Measurements from ENCODE around the gene TMEM140. TPM values are rescaled to one million over a fixed set of nuclear protein-coding genes. Genes with fewer than 3 reads are reported as not detected.
"Not testable (repeated sequence)": the region's sequence is repeated elsewhere in the genome, so short reads cannot be mapped to it uniquely, and the experiment has no call there.

TMEM140 gene
- polyA plus RNA-seq, 1 donor (not counting 4 experiments of a cell fraction or from before 2014, with no cell fraction given): 0.17 TPM

DNA sequence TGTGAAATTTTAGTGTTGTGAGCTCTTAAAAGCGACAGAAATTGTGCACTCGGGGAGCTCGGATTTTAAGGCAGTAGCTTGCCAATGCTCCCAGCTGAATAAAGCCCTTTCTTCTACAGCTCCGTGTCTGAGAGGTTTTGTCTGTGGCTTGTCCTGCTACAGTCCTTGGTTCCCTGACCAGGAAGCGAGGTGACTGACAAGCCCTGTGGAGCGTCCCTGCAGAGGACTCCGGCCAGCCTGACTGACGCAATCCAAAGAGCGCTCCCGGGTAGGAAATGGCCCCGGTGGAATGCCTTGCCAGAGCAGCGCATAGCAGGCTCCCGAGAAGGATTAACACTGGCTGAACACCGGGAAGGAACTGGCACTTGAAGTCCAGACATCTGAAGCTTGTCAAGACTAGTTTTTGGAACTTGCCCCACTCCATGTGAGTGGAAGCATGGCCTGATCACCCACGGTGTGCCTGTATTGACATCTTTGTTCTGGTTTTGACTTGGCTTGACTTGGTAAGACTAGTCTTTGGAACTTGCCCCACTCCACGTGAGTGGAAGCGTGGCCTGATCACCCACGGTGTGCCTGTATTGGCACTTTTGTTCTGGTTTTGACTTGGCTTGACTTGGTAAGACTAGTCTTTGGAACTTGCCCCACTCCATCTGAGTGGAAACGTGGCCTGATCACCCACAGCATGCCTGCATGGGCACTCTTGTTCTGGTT is 23.9 kb downstream of the TMEM140 start:
- peaks cover 41% of the 10 kb centered on the region for H3K4me1 ChIP-seq (ENCODE audit: control insufficient read depth, extremely low read depth, insufficient read depth, low read length)
- not testable (repeated sequence) for H4K20me1 ChIP-seq (ENCODE audit: control insufficient read depth, extremely low read depth, insufficient read depth, low read length); FAIRE-seq; H3K9me3 ChIP-seq (ENCODE audit: control insufficient read depth, low read depth, low read length); DNase-seq (ENCODE audit: low read depth, low spot score); H3K27me3 ChIP-seq (ENCODE audit: control insufficient read depth, extremely low read depth, insufficient read depth, low read length); H3K9me1 ChIP-seq (ENCODE audit: control insufficient read depth, extremely low read depth, insufficient read depth, low read length)
- dilution Hi-C loops (cut with MboI; ENCODE audit: extremely low pct_ligation_motif_present, low sequenced_read_pairs): loop anchor here (25.0 kb wide), 1 partner anchor 184 kb away; the partner anchor contains the start of gene AGBL3
- peak overlapping the region; percentile 95 for H3K27ac ChIP-seq (ENCODE audit: control insufficient read depth, insufficient read depth, low read length)
- peaks cover 19% of the 10 kb centered on the region for H3K79me2 ChIP-seq (ENCODE audit: control insufficient read depth, insufficient read depth, low read length)
- peak overlapping the region; percentile 86 for H3K4me2 ChIP-seq (ENCODE audit: control insufficient read depth, extremely low read depth, insufficient read depth, low read depth, low read length)
- peak overlapping the region; percentile 53 for H3K9ac ChIP-seq (ENCODE audit: control insufficient read depth, extremely low read depth, insufficient read depth, low read length)
- H3K4me3 ChIP-seq (ENCODE audit: control insufficient read depth in 2 of 3, extremely low read depth in 1 of 3, insufficient read depth in 2 of 3, low read depth in 1 of 3, low read length in 3 of 3): peak overlapping the region in 1 of 3 experiments; percentile 28
- H3K36me3 ChIP-seq (ENCODE audit: control insufficient read depth in 2 of 2, extremely low read depth in 1 of 2, insufficient read depth in 2 of 2, low read length in 2 of 2): peaks cover 15 to 17% of the 10 kb centered on the region in 2 experiments
- H2AFZ ChIP-seq (ENCODE audit: control insufficient read depth, low read length): peak overlapping the region; percentile 95

- not testable (repeated sequence) for H3K27ac ChIP-seq (ENCODE audit: control insufficient read depth, insufficient read depth, low read length); H3K4me2 ChIP-seq (ENCODE audit: control insufficient read depth, extremely low read depth, insufficient read depth, low read depth, low read length); FAIRE-seq; H3K79me2 ChIP-seq (ENCODE audit: control insufficient read depth, insufficient read depth, low read length); H3K9ac ChIP-seq (ENCODE audit: control insufficient read depth, extremely low read depth, insufficient read depth, low read length); H3K27me3 ChIP-seq (ENCODE audit: control insufficient read depth, extremely low read depth, insufficient read depth, low read length); H3K9me1 ChIP-seq (ENCODE audit: control insufficient read depth, extremely low read depth, insufficient read depth, low read length); H3K36me3 ChIP-seq (ENCODE audit: control insufficient read depth in 2 of 2, extremely low read depth in 1 of 2, insufficient read depth in 2 of 2, low read length in 2 of 2); DNase-seq (ENCODE audit: low read depth, low spot score); H3K4me3 ChIP-seq (ENCODE audit: control insufficient read depth in 2 of 3, extremely low read depth in 1 of 3, insufficient read depth in 2 of 3, low read depth in 1 of 3, low read length in 3 of 3); H4K20me1 ChIP-seq (ENCODE audit: control insufficient read depth, extremely low read depth, insufficient read depth, low read length); H3K9me3 ChIP-seq (ENCODE audit: control insufficient read depth, low read depth, low read length); H2AFZ ChIP-seq (ENCODE audit: control insufficient read depth, low read length)
- dilution Hi-C loops (cut with MboI; ENCODE audit: extremely low pct_ligation_motif_present, low sequenced_read_pairs): loop anchor here (25.0 kb wide), 1 partner anchor 187 kb away; the partner anchor contains the start of gene AGBL3
- peaks cover 52% of the 10 kb centered on the region for H3K4me1 ChIP-seq (ENCODE audit: control insufficient read depth, extremely low read depth, insufficient read depth, low read length)
Measured at GRCh38 chr7:135173916-135174315, 26.0 kb downstream of the TMEM140 start.

DNA sequence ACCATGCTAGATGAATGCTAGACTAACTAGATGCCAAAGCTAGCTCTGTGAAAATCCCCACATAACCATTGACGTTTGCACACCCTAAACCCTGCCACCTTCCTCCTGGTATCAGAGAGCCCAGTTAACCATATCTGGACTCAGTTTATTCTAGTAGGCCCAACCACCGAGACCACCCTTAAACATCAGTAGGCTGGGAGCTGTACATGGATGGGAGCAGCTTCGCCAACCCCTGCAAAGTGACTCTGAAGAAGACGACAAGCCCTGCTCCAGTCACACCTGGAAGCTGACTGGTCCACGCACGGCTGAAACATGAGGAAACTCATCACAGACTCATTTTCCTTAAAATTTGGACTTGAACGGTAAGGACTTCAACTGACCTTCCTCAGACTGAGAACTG is 27.1 kb downstream of the TMEM140 start:
- Histone ChIP-seq H3K9me3 (ENCODE audit: control insufficient read depth, low read depth, low read length) (peaks cover 2% of the 10 kb centered on the region), H3K27ac (ENCODE audit: control insufficient read depth, insufficient read depth, low read length) (no peak overlapping the region)
- no peak for FAIRE-seq

More for the DNA sequence above, 27.1 kb downstream of the TMEM140 start:
- Histone ChIP-seq H3K4me3 (ENCODE audit: control insufficient read depth in 2 of 3, extremely low read depth in 1 of 3, insufficient read depth in 2 of 3, low read depth in 1 of 3, low read length in 3 of 3) (no peak overlapping the region), H4K20me1 (ENCODE audit: control insufficient read depth, extremely low read depth, insufficient read depth, low read length) (no peaks in the 10 kb centered on the region), H3K27me3 (ENCODE audit: control insufficient read depth, extremely low read depth, insufficient read depth, low read length) (no peaks in the 10 kb centered on the region), H3K9me1 (ENCODE audit: control insufficient read depth, extremely low read depth, insufficient read depth, low read length) (no peaks in the 10 kb centered on the region), H3K79me2 (ENCODE audit: control insufficient read depth, insufficient read depth, low read length) (no peaks in the 10 kb centered on the region), H2AFZ (ENCODE audit: control insufficient read depth, low read length) (no peak overlapping the region), H3K4me1 (ENCODE audit: control insufficient read depth, extremely low read depth, insufficient read depth, low read length) (peaks cover 45% of the 10 kb centered on the region), H3K4me2 (ENCODE audit: control insufficient read depth, extremely low read depth, insufficient read depth, low read depth, low read length) (no peak overlapping the region), H3K36me3 (ENCODE audit: control insufficient read depth in 2 of 2, extremely low read depth in 1 of 2, insufficient read depth in 2 of 2, low read length in 2 of 2) (no peaks in the 10 kb centered on the region), H3K9ac (ENCODE audit: control insufficient read depth, extremely low read depth, insufficient read depth, low read length) (no peak overlapping the region)
- no peak for TF ChIP-seq EZH2 (IDR thresholded peaks at IDR 0.05; ENCODE audit: low read length)
- TF ChIP-seq, protein P1, sequence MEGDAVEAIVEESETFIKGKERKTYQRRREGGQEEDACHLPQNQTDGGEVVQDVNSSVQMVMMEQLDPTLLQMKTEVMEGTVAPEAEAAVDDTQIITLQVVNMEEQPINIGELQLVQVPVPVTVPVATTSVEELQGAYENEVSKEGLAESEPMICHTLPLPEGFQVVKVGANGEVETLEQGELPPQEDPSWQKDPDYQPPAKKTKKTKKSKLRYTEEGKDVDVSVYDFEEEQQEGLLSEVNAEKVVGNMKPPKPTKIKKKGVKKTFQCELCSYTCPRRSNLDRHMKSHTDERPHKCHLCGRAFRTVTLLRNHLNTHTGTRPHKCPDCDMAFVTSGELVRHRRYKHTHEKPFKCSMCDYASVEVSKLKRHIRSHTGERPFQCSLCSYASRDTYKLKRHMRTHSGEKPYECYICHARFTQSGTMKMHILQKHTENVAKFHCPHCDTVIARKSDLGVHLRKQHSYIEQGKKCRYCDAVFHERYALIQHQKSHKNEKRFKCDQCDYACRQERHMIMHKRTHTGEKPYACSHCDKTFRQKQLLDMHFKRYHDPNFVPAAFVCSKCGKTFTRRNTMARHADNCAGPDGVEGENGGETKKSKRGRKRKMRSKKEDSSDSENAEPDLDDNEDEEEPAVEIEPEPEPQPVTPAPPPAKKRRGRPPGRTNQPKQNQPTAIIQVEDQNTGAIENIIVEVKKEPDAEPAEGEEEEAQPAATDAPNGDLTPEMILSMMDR (optimal IDR thresholded peaks at IDR 0.05 in 1 of 3, IDR thresholded peaks at IDR 0.05 in 1 of 3, conservative IDR thresholded peaks at IDR 0.05 in 1 of 3; ENCODE audit: extremely low read depth in 1 of 3, insufficient read depth in 2 of 3, low read length in 3 of 3): no peak
- no peak for DNase-seq (ENCODE audit: low read depth, low spot score)
- dilution Hi-C loops (cut with MboI; ENCODE audit: extremely low pct_ligation_motif_present, low sequenced_read_pairs): loop anchor here (25.0 kb wide), 1 partner anchor 188 kb away; the partner anchor contains the start of gene AGBL3
